Measurements from ENCODE around the gene TMPO.

DNA sequence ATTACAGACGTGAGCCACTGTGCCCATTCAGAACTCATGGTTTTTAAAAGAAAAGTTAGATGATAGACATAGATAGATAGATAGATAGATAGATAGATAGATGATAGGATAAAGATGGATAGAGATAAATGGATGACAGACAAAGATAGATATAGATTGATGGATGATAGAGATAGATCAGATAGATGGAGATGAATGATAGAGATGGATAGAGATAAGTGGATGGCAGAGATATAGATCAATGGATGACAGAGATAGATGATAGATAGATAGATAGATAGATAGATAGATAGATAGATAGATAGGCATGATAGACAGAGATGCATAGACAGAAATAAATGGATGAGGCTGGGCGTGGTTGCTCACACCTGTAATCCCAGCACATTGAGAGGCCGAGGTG is 64.4 kb downstream of the TMPO start:
- TF ChIP-seq, protein P1, sequence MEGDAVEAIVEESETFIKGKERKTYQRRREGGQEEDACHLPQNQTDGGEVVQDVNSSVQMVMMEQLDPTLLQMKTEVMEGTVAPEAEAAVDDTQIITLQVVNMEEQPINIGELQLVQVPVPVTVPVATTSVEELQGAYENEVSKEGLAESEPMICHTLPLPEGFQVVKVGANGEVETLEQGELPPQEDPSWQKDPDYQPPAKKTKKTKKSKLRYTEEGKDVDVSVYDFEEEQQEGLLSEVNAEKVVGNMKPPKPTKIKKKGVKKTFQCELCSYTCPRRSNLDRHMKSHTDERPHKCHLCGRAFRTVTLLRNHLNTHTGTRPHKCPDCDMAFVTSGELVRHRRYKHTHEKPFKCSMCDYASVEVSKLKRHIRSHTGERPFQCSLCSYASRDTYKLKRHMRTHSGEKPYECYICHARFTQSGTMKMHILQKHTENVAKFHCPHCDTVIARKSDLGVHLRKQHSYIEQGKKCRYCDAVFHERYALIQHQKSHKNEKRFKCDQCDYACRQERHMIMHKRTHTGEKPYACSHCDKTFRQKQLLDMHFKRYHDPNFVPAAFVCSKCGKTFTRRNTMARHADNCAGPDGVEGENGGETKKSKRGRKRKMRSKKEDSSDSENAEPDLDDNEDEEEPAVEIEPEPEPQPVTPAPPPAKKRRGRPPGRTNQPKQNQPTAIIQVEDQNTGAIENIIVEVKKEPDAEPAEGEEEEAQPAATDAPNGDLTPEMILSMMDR (IDR thresholded peaks at IDR 0.05), result no peak
- TF ChIP-seq POLR2AphosphoS5 (IDR thresholded peaks at IDR 0.05) (no peak), POLR2A (IDR thresholded peaks at IDR 0.05) (no peak), EP300 (IDR thresholded peaks at IDR 0.05) (no peak)
